GM12864 (cell line): ENCODE data around the gene CTPS1.

Experiments
- DNase-seq: peaks from one replicate; pipeline ENCODE4 v3.0.0-alpha.2; 2011; ENCODE audit warnings: low read depth
- H3K4me3 ChIP-seq: 2 replicates; pipeline ENCODE4 v1.5.1; 2011; ENCODE audit warnings: mild to moderate bottlenecking, low read depth, low read length, control low read depth
- TF ChIP-seq, protein P1 (sequence below): IDR thresholded peaks from 2 replicates; pipeline ENCODE4 v1.5.1; 2011; ENCODE audit warnings: low read depth, mild to moderate bottlenecking, moderate library complexity, low read length, control low read depth, inconsistent platforms; ENCODE audit errors: missing control alignments

CTPS1 gene

DNA sequence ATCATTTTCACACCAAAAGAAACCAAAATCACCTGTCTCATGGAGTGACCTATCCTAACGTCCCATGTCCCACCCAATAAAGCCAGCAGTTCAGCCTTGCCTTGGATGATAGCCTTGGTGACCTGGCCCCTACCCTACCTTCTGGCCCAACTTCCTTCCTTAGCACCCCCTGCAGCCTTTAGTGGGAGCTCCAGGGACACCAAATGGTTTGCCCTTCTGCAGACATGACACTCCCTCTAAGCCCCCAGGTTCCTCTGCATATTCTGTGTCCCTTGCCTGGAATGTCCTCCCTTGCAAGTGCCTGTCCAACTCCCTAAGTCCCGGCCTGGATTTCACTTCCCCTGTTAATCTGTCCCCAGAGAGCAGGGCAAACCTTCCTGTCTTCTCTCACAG is 39.9 kb downstream of the CTPS1 start:
- DNase-seq = no peak
- H3K4me3 ChIP-seq = no peak overlapping the region
- TF ChIP-seq, protein P1, sequence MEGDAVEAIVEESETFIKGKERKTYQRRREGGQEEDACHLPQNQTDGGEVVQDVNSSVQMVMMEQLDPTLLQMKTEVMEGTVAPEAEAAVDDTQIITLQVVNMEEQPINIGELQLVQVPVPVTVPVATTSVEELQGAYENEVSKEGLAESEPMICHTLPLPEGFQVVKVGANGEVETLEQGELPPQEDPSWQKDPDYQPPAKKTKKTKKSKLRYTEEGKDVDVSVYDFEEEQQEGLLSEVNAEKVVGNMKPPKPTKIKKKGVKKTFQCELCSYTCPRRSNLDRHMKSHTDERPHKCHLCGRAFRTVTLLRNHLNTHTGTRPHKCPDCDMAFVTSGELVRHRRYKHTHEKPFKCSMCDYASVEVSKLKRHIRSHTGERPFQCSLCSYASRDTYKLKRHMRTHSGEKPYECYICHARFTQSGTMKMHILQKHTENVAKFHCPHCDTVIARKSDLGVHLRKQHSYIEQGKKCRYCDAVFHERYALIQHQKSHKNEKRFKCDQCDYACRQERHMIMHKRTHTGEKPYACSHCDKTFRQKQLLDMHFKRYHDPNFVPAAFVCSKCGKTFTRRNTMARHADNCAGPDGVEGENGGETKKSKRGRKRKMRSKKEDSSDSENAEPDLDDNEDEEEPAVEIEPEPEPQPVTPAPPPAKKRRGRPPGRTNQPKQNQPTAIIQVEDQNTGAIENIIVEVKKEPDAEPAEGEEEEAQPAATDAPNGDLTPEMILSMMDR = no peak

DNA sequence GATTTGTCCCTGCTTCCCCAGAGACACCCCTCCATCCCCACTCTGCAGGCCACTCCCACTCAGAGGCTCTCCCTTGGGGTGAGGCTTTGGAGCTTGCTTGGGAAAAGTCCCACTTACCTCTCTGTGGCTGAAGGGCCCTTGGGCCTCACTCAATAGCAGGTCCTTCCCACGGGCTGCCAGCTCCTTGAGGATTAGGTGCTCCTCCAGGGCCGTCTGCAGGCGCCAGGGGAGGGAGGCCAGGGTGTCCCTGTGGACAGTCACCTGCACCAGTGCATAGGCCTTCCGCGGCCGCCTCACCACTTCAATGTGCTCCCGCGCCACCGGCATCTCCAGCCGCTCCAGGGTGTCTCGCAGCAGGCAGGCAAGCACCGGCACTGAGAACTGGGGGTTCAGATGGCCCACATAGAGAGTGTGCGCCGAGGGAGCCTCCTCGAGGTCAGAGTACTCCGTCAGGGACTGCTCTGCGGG is 40.6 kb downstream of the CTPS1 start:
- no peak for DNase-seq
- H3K4me3 ChIP-seq = no peak overlapping the region
- TF ChIP-seq, protein P1 = no peak

DNA sequence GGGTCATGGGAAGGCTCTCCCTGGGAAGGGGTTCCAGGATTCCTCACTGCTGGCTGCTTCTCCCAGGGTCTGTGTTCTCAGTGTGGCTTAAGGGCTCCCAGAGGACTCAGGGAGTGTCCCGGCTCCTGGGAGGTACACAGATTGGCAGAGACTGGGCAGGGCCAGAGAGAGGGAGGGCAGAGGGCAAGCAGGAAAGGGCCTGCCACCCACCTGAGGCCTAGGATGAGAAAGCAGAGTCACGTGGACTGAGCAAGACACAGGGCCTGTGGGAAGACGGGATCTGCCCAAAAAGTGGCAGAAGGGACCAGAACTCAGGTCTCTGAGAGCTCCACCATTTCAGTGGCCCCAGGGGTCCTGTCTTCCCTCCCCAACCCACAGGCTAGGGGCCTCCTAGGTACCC is 41.2 kb downstream of the CTPS1 start:
- DNase-seq = no peak
- TF ChIP-seq, protein P1 = no peak
- H3K4me3 ChIP-seq = no peak overlapping the region

DNA sequence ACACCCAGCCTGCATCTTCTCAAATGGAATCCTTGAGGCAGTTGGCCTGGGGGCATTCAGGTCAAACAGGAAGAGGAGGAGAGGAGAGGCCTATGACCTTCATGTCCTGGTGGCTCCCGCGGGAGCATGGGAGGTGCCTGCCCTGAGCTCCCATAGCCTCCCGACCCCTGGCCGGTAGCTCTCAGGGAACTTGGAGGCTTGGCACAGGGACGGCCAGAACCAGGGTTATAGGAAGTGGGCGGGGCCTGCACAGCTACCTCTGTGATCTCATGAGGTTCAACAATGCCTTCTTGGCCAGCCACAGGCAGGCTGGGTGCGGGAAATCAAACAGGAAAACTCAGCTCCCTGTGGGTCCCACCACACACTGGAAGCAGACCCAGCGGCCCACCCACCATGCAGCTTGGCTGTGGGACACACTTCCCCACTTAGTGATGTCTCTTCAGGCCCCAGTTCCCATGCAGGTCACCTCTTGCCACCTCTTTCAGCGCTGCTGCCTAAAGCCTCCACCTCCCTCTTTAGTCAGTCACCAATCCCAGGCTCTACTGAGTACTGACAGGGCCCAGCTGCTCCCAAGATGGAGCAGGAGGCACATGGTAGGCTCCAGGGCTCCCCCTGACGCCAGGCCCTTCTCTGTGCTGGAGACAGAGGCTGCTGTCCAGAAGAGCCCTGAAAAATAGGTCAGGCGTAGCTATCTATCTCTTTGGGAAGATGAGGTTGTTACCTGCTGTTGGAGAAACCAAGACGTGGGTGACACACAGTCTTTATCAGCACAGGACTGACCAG is 42.2 kb downstream of the CTPS1 start, which contains the start of gene SLFNL1:
TSS of gene SLFNL1 (minus strand) at position 200 of the 783 bp plus-strand sequence. CDS start 1,065 bp downstream, outside the sequence.
- DNase-seq = no peak
- TF ChIP-seq, protein P1 = no peak
- no peak within 1 kb of the TSS for H3K4me3 ChIP-seq

DNA sequence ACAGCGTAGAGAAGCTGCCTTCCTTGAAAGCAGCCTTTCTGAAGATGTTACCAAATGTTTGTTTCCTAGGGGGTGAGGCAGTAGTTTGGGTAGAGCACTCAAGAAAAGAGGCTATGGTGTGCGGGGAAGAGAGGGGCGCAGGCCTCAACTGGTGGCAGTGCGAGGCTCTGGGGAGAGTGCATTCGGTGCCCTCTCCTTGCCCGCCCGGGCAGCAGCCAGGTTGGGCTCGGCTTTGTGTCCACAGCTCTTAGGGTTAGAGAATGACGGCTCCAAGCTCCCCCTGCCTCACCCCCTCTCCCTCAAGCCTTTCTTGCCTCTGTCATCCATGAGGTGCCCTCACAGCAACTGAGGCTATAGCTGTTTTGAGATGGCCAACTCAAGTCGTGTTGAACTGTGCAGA is 42.9 kb downstream of the CTPS1 start:
- no peak overlapping the region for H3K4me3 ChIP-seq
- DNase-seq = no peak
- TF ChIP-seq, protein P1 = no peak

DNA sequence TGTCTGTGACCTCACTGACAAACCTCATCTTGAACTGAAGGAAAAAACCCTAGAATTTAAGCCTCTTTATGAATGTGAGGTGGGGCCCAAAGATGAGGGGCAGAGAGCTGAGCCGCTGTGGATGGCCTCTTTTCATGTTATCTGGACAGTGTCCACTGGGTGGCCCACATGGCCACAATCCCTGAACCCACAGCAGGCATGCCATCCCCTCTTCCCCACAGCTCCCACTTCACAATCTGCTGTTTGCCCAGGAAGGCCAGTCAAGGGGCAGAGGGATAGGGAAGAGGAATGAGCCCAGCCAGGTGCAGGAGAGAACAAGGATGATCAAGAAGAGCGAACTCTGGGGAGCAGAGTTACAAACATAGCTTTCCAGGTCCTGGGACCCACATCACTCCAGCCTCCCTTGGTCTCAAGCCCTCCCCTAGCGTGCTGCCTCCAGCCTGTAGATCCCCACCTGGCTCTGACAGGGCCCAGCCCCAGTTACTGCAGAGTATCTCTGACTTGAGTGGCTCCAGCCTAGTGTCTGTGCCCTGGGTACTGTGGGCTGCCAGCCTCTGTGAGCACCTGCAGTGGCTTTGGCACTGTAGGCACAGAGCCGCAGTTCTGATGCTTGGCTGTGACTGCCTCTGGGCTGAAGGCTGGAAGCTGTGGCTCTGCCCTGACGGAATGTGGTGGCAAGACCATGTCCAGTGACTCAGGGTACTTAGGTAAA is 43.9 kb downstream of the CTPS1 start:
- no peak overlapping the region for H3K4me3 ChIP-seq
- DNase-seq = no peak
- TF ChIP-seq, protein P1 = peak; percentile 1
